ENCODE results near the gene SOWAHC.

DNA sequence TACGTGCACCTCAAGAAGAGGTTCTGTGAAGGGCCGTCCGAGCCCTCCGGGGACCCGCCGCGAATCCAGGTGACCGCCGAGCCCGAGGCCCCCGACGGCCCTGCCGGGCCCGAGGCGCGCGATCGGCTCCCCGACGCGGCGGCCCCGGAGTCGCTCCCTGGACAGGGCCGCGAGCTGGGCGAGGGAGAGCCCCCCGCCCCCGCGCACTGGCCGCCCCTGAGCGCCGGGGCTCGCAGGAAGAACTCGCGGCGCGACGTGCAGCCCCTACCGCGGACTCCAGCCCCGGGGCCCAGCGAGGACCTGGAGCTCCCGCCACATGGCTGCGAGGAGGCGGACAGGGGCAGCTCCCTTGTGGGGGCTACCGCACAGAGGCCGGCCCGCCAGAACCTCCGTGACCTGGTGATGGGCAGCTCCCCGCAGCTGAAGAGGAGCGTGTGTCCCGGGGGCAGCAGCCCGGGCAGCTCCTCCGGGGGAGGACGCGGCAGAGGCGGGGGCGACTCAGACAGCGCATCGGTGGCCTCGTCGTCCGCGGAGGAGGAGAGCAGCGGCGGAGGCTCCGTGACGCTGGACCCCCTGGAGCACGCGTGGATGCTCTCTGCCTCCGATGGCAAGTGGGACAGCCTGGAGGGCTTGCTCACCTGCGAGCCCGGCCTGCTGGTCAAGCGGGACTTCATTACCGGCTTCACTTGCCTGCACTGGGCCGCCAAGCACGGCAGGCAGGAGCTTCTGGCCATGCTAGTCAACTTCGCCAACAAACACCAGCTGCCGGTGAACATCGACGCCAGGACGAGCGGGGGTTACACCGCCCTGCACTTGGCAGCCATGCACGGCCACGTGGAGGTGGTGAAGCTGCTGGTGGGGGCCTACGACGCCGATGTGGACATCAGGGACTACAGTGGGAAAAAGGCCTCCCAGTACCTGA lies 812 bp downstream of the SOWAHC start:
- TF ChIP-seq ZNF841 (CRISPR knock-in tag; IDR thresholded peaks at IDR 0.05; ENCODE audit: borderline replicate concordance) (peak; percentile 77; the same call in 1 of the 2 replicates), SNAPC2 (CRISPR knock-in tag; IDR thresholded peaks at IDR 0.05) (no peak), JUN (CRISPR knock-in tag; IDR thresholded peaks at IDR 0.05) (no peak; the same call in 1 of the 2 replicates), ZSCAN30 (CRISPR knock-in tag; IDR thresholded peaks at IDR 0.05) (peak; percentile 44; the same call in 1 of the 2 replicates), EP300 (IDR thresholded peaks at IDR 0.05; ENCODE audit: low read depth in 2 of 2, low read length in 2 of 2) (no peak), EP300 (CRISPR knock-in tag; IDR thresholded peaks at IDR 0.05; ENCODE audit: borderline replicate concordance) (no peak; the same call in 1 of the 2 replicates)
- TF ChIP-seq, protein P1, sequence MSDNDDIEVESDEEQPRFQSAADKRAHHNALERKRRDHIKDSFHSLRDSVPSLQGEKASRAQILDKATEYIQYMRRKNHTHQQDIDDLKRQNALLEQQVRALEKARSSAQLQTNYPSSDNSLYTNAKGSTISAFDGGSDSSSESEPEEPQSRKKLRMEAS (IDR thresholded peaks at IDR 0.05): peak; percentile 97
